ENCODE results near the gene C10orf143. TPM values are rescaled to one million over a fixed set of nuclear protein-coding genes. Genes with fewer than 3 reads are reported as not detected.
A peak's percentile ranks its signal among the peaks of the same experiment; 100 is the strongest.

C10orf143 gene
- total and polyA plus RNA-seq, 2 experiments from 2014 or later = 0.21 to 3.7 TPM

DNA sequence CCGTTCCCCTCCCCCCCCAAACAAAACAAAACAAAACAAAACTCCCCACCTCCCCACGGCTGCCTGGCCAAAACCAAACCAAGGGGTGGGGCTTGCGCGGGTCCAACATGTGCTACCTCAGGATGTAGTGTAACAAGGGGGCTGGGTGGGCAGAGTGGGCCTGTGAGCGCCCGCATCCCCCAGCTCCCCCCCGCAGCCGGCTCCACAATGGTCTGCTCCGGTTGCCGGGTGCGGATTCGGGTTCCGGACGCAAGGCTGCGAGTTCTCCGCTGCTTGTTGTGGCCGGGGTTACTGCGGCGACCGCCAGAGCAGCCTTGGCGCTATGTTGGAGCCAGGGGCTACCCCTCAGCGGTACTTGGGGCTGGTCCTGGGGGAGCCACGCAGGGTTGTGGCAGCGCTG is 4.9 kb downstream of the C10orf143 start:
- Mint-ChIP-seq H3K27me3 (ENCODE audit: insufficient read depth, low read depth, poor library complexity) (peaks cover 11% of the 10 kb centered on the region), H3K9me3 (no peaks in the 10 kb centered on the region), H3K27ac (no peak overlapping the region; the same call in none of the 2 replicates), H3K4me1 (peaks cover 31% of the 10 kb centered on the region), H3K4me3 (peak overlapping the region; percentile 71), H3K36me3 (ENCODE audit: low read depth) (peaks cover 9% of the 10 kb centered on the region; the same call in 2 of the 3 replicates)
- H3K4me3 ChIP-seq = peak overlapping the region; percentile 57
- H2AFZ ChIP-seq = peak overlapping the region; percentile 69; the same call in 1 of the 2 replicates
- no peaks in the 10 kb centered on the region for H4K20me1 ChIP-seq (replicated peaks; ENCODE audit: insufficient read depth)
- no peaks in the 10 kb centered on the region for H3K36me3 ChIP-seq (ENCODE audit: insufficient read depth)
- no peaks in the 10 kb centered on the region for H3K27me3 ChIP-seq (ENCODE audit: insufficient read depth)
- peak; percentile 91 for DNase-seq (ENCODE audit: low spot score)
- H3K27ac ChIP-seq (ENCODE audit: low read depth) = no peak overlapping the region
- peak; percentile 64 for ATAC-seq
- H3K4me2 ChIP-seq = peak overlapping the region; percentile 91
- H3F3A ChIP-seq (replicated peaks; ENCODE audit: low read depth) = peaks cover 8% of the 10 kb centered on the region
- peaks cover 10% of the 10 kb centered on the region for H3K79me2 ChIP-seq (replicated peaks; ENCODE audit: insufficient read depth)
- TF ChIP-seq, protein P1, sequence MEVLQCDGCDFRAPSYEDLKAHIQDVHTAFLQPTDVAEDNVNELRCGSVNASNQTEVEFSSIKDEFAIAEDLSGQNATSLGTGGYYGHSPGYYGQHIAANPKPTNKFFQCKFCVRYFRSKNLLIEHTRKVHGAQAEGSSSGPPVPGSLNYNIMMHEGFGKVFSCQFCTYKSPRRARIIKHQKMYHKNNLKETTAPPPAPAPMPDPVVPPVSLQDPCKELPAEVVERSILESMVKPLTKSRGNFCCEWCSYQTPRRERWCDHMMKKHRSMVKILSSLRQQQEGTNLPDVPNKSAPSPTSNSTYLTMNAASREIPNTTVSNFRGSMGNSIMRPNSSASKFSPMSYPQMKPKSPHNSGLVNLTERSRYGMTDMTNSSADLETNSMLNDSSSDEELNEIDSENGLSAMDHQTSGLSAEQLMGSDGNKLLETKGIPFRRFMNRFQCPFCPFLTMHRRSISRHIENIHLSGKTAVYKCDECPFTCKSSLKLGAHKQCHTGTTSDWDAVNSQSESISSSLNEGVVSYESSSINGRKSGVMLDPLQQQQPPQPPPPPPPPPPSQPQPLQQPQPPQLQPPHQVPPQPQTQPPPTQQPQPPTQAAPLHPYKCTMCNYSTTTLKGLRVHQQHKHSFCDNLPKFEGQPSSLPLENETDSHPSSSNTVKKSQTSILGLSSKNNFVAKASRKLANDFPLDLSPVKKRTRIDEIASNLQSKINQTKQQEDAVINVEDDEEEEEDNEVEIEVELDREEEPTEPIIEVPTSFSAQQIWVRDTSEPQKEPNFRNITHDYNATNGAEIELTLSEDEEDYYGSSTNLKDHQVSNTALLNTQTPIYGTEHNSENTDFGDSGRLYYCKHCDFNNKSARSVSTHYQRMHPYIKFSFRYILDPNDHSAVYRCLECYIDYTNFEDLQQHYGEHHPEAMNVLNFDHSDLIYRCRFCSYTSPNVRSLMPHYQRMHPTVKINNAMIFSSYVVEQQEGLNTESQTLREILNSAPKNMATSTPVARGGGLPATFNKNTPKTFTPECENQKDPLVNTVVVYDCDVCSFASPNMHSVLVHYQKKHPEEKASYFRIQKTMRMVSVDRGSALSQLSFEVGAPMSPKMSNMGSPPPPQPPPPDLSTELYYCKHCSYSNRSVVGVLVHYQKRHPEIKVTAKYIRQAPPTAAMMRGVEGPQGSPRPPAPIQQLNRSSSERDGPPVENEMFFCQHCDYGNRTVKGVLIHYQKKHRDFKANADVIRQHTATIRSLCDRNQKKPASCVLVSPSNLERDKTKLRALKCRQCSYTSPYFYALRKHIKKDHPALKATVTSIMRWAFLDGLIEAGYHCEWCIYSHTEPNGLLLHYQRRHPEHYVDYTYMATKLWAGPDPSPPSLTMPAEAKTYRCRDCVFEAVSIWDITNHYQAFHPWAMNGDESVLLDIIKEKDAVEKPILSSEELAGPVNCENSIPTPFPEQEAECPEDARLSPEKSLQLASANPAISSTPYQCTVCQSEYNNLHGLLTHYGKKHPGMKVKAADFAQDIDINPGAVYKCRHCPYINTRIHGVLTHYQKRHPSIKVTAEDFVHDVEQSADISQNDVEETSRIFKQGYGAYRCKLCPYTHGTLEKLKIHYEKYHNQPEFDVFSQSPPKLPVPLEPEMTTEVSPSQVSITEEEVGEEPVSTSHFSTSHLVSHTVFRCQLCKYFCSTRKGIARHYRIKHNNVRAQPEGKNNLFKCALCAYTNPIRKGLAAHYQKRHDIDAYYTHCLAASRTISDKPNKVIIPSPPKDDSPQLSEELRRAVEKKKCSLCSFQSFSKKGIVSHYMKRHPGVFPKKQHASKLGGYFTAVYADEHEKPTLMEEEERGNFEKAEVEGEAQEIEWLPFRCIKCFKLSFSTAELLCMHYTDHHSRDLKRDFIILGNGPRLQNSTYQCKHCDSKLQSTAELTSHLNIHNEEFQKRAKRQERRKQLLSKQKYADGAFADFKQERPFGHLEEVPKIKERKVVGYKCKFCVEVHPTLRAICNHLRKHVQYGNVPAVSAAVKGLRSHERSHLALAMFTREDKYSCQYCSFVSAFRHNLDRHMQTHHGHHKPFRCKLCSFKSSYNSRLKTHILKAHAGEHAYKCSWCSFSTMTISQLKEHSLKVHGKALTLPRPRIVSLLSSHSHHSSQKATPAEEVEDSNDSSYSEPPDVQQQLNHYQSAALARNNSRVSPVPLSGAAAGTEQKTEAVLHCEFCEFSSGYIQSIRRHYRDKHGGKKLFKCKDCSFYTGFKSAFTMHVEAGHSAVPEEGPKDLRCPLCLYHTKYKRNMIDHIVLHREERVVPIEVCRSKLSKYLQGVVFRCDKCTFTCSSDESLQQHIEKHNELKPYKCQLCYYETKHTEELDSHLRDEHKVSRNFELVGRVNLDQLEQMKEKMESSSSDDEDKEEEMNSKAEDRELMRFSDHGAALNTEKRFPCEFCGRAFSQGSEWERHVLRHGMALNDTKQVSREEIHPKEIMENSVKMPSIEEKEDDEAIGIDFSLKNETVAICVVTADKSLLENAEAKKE (CRISPR knock-in tag; IDR thresholded peaks at IDR 0.05) = no peak
- TF ChIP-seq, protein P2, sequence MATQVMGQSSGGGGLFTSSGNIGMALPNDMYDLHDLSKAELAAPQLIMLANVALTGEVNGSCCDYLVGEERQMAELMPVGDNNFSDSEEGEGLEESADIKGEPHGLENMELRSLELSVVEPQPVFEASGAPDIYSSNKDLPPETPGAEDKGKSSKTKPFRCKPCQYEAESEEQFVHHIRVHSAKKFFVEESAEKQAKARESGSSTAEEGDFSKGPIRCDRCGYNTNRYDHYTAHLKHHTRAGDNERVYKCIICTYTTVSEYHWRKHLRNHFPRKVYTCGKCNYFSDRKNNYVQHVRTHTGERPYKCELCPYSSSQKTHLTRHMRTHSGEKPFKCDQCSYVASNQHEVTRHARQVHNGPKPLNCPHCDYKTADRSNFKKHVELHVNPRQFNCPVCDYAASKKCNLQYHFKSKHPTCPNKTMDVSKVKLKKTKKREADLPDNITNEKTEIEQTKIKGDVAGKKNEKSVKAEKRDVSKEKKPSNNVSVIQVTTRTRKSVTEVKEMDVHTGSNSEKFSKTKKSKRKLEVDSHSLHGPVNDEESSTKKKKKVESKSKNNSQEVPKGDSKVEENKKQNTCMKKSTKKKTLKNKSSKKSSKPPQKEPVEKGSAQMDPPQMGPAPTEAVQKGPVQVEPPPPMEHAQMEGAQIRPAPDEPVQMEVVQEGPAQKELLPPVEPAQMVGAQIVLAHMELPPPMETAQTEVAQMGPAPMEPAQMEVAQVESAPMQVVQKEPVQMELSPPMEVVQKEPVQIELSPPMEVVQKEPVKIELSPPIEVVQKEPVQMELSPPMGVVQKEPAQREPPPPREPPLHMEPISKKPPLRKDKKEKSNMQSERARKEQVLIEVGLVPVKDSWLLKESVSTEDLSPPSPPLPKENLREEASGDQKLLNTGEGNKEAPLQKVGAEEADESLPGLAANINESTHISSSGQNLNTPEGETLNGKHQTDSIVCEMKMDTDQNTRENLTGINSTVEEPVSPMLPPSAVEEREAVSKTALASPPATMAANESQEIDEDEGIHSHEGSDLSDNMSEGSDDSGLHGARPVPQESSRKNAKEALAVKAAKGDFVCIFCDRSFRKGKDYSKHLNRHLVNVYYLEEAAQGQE (IDR thresholded peaks at IDR 0.05; ENCODE audit: unreplicated experiment) = no peak
- TF ChIP-seq STAT1 (IDR thresholded peaks at IDR 0.05; ENCODE audit: unreplicated experiment) = no peak
- TF ChIP-seq ZNF331 (CRISPR knock-in tag; IDR thresholded peaks at IDR 0.05; ENCODE audit: low read depth) = no peak
- no peak for TF ChIP-seq NANOG (IDR thresholded peaks at IDR 0.05; ENCODE audit: borderline replicate concordance)
- TF ChIP-seq, protein P3, sequence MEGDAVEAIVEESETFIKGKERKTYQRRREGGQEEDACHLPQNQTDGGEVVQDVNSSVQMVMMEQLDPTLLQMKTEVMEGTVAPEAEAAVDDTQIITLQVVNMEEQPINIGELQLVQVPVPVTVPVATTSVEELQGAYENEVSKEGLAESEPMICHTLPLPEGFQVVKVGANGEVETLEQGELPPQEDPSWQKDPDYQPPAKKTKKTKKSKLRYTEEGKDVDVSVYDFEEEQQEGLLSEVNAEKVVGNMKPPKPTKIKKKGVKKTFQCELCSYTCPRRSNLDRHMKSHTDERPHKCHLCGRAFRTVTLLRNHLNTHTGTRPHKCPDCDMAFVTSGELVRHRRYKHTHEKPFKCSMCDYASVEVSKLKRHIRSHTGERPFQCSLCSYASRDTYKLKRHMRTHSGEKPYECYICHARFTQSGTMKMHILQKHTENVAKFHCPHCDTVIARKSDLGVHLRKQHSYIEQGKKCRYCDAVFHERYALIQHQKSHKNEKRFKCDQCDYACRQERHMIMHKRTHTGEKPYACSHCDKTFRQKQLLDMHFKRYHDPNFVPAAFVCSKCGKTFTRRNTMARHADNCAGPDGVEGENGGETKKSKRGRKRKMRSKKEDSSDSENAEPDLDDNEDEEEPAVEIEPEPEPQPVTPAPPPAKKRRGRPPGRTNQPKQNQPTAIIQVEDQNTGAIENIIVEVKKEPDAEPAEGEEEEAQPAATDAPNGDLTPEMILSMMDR (conservative IDR thresholded peaks at IDR 0.05; ENCODE audit: low read depth in 2 of 2) = 0 out of 4 replicates have a peak, but pooled peaks of 1 of the 2 experiments have one; percentile 13
- no peak for TF ChIP-seq CREB1 (CRISPR knock-in tag; IDR thresholded peaks at IDR 0.05; ENCODE audit: low read depth)
- TF ChIP-seq, protein P4, sequence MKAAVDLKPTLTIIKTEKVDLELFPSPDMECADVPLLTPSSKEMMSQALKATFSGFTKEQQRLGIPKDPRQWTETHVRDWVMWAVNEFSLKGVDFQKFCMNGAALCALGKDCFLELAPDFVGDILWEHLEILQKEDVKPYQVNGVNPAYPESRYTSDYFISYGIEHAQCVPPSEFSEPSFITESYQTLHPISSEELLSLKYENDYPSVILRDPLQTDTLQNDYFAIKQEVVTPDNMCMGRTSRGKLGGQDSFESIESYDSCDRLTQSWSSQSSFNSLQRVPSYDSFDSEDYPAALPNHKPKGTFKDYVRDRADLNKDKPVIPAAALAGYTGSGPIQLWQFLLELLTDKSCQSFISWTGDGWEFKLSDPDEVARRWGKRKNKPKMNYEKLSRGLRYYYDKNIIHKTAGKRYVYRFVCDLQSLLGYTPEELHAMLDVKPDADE (IDR thresholded peaks at IDR 0.05) = no peak
- peak; percentile 36; the same call in 1 of the 2 replicates for TF ChIP-seq POLR2AphosphoS5 (IDR thresholded peaks at IDR 0.05; ENCODE audit: low read depth)
- no peak for TF ChIP-seq EZH2 (IDR thresholded peaks at IDR 0.05; ENCODE audit: low read depth, unreplicated experiment)
- TF ChIP-seq JUNB (IDR thresholded peaks at IDR 0.05; ENCODE audit: unreplicated experiment) = no peak
- no peak for TF ChIP-seq EZH2phosphoT487 (IDR thresholded peaks at IDR 0.05; ENCODE audit: unreplicated experiment)
- TF ChIP-seq ZNF114 (CRISPR knock-in tag; IDR thresholded peaks at IDR 0.05) = no peak
- H3K4me1 ChIP-seq (ENCODE audit: insufficient read depth) = peaks cover 18% of the 10 kb centered on the region
- H3K9me2 ChIP-seq (ENCODE audit: insufficient read depth) = no peaks in the 10 kb centered on the region

Data from GM23338 (cell line).